ENCODE data around the gene PRKAG2. TPM values are rescaled to one million over a fixed set of nuclear protein-coding genes. Genes with fewer than 3 reads are reported as not detected.

Gene PRKAG2
- total RNA-seq, 1 experiment from 2014 or later, result 23.9 TPM

- Histone ChIP-seq H3K4me2 (ENCODE audit: low read length) (no peak overlapping the region), H3K9me3 (ENCODE audit: low read length) (no peaks in the 10 kb centered on the region), H3K27ac (ENCODE audit: low read length) (no peak overlapping the region), H4K20me1 (ENCODE audit: low read length) (no peaks in the 10 kb centered on the region), H3K36me3 (ENCODE audit: low read depth, low read length) (no peaks in the 10 kb centered on the region), H3F3A (ENCODE audit: low read length, unreplicated experiment) (no peaks in the 10 kb centered on the region), H3K9me2 (replicated peaks; ENCODE audit: low read length) (no peaks in the 10 kb centered on the region), H3K27me3 (ENCODE audit: low read length) (peaks cover 46% of the 10 kb centered on the region), H3K9ac (ENCODE audit: low read length) (no peak overlapping the region), H2AFZ (ENCODE audit: low read length) (no peak overlapping the region), H3K4me1 (ENCODE audit: insufficient read depth, low read length) (no peaks in the 10 kb centered on the region), H3K79me2 (ENCODE audit: low read length) (no peaks in the 10 kb centered on the region), H3K4me3 (ENCODE audit: low read length) (no peak overlapping the region)
- intact Hi-C loops (cut with micrococcal nuclease), result loop anchor here (5.0 kb wide), 1 partner anchor 103 kb away; no protein-coding TSS in a partner anchor
- DNase-seq (no peak), ATAC-seq (no peak)
- no TSS peak for BruUV-seq (replicated peaks)
- TF ChIP-seq, protein P1, sequence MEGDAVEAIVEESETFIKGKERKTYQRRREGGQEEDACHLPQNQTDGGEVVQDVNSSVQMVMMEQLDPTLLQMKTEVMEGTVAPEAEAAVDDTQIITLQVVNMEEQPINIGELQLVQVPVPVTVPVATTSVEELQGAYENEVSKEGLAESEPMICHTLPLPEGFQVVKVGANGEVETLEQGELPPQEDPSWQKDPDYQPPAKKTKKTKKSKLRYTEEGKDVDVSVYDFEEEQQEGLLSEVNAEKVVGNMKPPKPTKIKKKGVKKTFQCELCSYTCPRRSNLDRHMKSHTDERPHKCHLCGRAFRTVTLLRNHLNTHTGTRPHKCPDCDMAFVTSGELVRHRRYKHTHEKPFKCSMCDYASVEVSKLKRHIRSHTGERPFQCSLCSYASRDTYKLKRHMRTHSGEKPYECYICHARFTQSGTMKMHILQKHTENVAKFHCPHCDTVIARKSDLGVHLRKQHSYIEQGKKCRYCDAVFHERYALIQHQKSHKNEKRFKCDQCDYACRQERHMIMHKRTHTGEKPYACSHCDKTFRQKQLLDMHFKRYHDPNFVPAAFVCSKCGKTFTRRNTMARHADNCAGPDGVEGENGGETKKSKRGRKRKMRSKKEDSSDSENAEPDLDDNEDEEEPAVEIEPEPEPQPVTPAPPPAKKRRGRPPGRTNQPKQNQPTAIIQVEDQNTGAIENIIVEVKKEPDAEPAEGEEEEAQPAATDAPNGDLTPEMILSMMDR (conservative IDR thresholded peaks at IDR 0.05; ENCODE audit: low read depth, low read length), result no peak
- no peak for TF ChIP-seq EZH2 (IDR thresholded peaks at IDR 0.05; ENCODE audit: low read length, unreplicated experiment)
- no peak for TF ChIP-seq EZH2phosphoT487 (IDR thresholded peaks at IDR 0.05; ENCODE audit: borderline replicate concordance, low read length)
- CTCF ChIA-PET, result no interaction called here
- POLR2A ChIA-PET (ENCODE audit: unreplicated experiment), result no interaction called here
Measured at GRCh38 chr7:151889406-151890354, 12.8 kb upstream of the PRKAG2 start.

DNA sequence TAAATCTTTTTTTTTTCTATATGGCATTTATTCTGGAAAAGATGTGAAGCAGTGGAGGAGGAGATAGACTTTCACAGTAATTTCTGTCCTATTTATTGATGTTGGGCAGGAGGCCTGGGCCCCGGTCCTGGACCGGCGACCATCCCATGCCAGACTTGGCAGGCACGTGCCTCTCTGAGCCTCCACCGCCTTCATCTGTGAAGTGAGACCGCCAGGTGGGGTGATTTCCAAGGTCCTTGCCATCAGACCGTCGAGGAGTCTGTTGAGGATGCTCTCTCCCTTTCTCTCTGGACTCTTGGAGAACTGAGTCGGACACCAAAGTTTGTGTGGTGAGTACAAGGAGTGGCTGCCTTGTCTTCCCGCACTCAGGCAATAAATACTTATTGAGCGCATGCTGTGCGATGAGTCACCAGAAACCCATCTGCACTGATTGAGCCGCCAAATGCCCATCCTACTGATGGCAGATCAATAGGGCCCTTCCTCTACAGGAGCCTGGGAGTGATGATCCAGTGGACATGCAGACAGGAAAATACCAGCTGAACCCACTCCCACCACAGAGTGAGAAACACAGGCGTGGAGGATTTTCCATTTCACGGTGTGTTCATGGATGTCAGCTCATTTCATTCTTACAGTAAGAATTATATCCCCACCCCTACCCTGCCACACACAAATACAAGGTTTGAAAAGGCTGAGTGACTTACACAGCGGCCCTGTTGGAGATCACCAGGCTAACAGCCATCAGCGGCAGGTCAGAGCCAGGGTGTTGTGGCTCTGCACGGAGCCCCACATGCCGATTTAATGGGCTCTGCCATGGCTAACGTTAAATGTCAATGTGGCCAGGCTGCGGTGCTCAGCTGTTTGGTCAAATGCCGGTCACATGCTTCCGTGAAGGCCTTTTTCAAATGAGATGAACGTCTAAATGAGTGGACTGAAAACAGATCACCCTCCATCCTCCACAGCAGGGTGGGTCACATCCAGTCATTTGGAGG is 11.5 kb upstream of the PRKAG2 start:
- no peak overlapping the region for H3K27ac ChIP-seq (ENCODE audit: low read length)
- no TSS peak for BruUV-seq (replicated peaks)
- ChIA-PET POLR2A (ENCODE audit: unreplicated experiment) (no interaction called here), CTCF (no interaction called here)
- ATAC-seq, result peak; percentile 69
- no peak overlapping the region for H3K4me2 ChIP-seq (ENCODE audit: low read length)
- H2AFZ ChIP-seq (ENCODE audit: low read length), result no peak overlapping the region
- no peak for TF ChIP-seq EZH2phosphoT487 (IDR thresholded peaks at IDR 0.05; ENCODE audit: borderline replicate concordance, low read length)
- TF ChIP-seq, protein P1 (conservative IDR thresholded peaks at IDR 0.05; ENCODE audit: low read depth, low read length), result peak; percentile 37; the same call in 1 of the 2 replicates
- TF ChIP-seq EZH2 (IDR thresholded peaks at IDR 0.05; ENCODE audit: low read length, unreplicated experiment), result no peak
- intact Hi-C loops (cut with micrococcal nuclease), result loop anchor here (1.0 to 5.0 kb wide), 2 partner anchors 45 to 104 kb away; no protein-coding TSS in a partner anchor
- no peak overlapping the region for H3K4me3 ChIP-seq (ENCODE audit: low read length)
- no peak overlapping the region for H3K9ac ChIP-seq (ENCODE audit: low read length)
- no peaks in the 10 kb centered on the region for H3K9me3 ChIP-seq (ENCODE audit: low read length)
- H3K27me3 ChIP-seq (ENCODE audit: low read length), result peaks cover 55% of the 10 kb centered on the region
- H3F3A ChIP-seq (ENCODE audit: low read length, unreplicated experiment), result no peaks in the 10 kb centered on the region
- no peaks in the 10 kb centered on the region for H4K20me1 ChIP-seq (ENCODE audit: low read length)
- H3K79me2 ChIP-seq (ENCODE audit: low read length), result no peaks in the 10 kb centered on the region
- H3K9me2 ChIP-seq (replicated peaks; ENCODE audit: low read length), result no peaks in the 10 kb centered on the region
- DNase-seq, result peak; percentile 23
- H3K4me1 ChIP-seq (ENCODE audit: insufficient read depth, low read length), result no peaks in the 10 kb centered on the region
- no peaks in the 10 kb centered on the region for H3K36me3 ChIP-seq (ENCODE audit: low read depth, low read length)

Data from PC-3 (cell line).